Keratinocyte (primary cell): Measurements from ENCODE around the gene MDFI. TPM values are rescaled to one million over a fixed set of nuclear protein-coding genes. Genes with fewer than 3 reads are reported as not detected.

Experiments
- DNase-seq: peaks from one replicate; pipeline ENCODE4 v3.0.0-alpha.2; 2011; ENCODE audit warnings: low read depth, missing footprints, low spot score
- FAIRE-seq: peaks from 2 replicates; lab custom pipeline; 2011; peaks lifted over from hg19 to GRCh38; lab: Jason Lieb, UNC
- H2AFZ ChIP-seq: 2 replicates; pipeline ENCODE4 v1.6.0; 2012; ENCODE audit warnings: low read length, control low read depth, inconsistent platforms; ENCODE audit not compliant: control insufficient read depth
- H3K27ac ChIP-seq: 2 replicates; pipeline ENCODE4 v1.5.1; 2011; ENCODE audit warnings: low read length; ENCODE audit not compliant: control insufficient read depth, insufficient read depth
- H3K27me3 ChIP-seq: 3 replicates; pipeline ENCODE4 v1.6.0; 2011; ENCODE audit warnings: low read length; ENCODE audit not compliant: control insufficient read depth, insufficient read depth; ENCODE audit errors: extremely low read depth
- H3K36me3 ChIP-seq, 2 experiments: 2 replicates in 1 of 2; 3 replicates in 1 of 2; pipeline ENCODE4 v1.5.1; 2011; ENCODE audit warnings: low read length in 2 of 2, mild to moderate bottlenecking in 1 of 2; ENCODE audit not compliant: control insufficient read depth in 2 of 2, insufficient read depth in 2 of 2; ENCODE audit errors: extremely low read depth in 1 of 2
- H3K4me1 ChIP-seq: 3 replicates; pipeline ENCODE4 v1.5.1; 2011; ENCODE audit warnings: low read length; ENCODE audit not compliant: control insufficient read depth, insufficient read depth; ENCODE audit errors: extremely low read depth
- H3K4me2 ChIP-seq: 3 replicates; pipeline ENCODE4 v1.6.0; 2011; ENCODE audit warnings: low read depth, low read length; ENCODE audit not compliant: control insufficient read depth, insufficient read depth; ENCODE audit errors: extremely low read depth
- H3K4me3 ChIP-seq, 3 experiments: fragments of 200-600 bp in 1 of 3; sonication (generic) in 1 of 3; 2 replicates in 2 of 3; 3 replicates in 1 of 3; pipeline ENCODE4 v1.5.1; 2011 to 2016; ENCODE audit warnings: low read length in 3 of 3, mild to moderate bottlenecking in 3 of 3, control low read depth in 2 of 3, inconsistent platforms in 1 of 3, low read depth in 1 of 3, mixed read lengths in 1 of 3, mixed run types in 1 of 3, moderate library complexity in 1 of 3; ENCODE audit not compliant: control insufficient read depth in 2 of 3, insufficient read depth in 2 of 3; ENCODE audit errors: extremely low read depth in 1 of 3
- H3K79me2 ChIP-seq: 2 replicates; pipeline ENCODE4 v1.6.0; 2012; ENCODE audit warnings: low read length; ENCODE audit not compliant: control insufficient read depth, insufficient read depth
- H3K9ac ChIP-seq: 3 replicates; pipeline ENCODE4 v1.6.0; 2011; ENCODE audit warnings: low read length; ENCODE audit not compliant: control insufficient read depth, insufficient read depth; ENCODE audit errors: extremely low read depth
- H3K9me1 ChIP-seq: 3 replicates; pipeline ENCODE4 v1.6.0; 2011; ENCODE audit warnings: low read length; ENCODE audit not compliant: control insufficient read depth, insufficient read depth; ENCODE audit errors: extremely low read depth
- H3K9me3 ChIP-seq: 2 replicates; pipeline ENCODE4 v1.5.1; 2012; ENCODE audit warnings: low read depth, low read length; ENCODE audit not compliant: control insufficient read depth
- H4K20me1 ChIP-seq: 3 replicates; pipeline ENCODE4 v1.6.0; 2011; ENCODE audit warnings: low read length; ENCODE audit not compliant: control insufficient read depth, insufficient read depth; ENCODE audit errors: extremely low read depth
- CTCF ChIP-seq, 3 experiments: IDR thresholded peaks in 1 of 3; conservative IDR thresholded peaks in 1 of 3; optimal IDR thresholded peaks in 1 of 3; 2 replicates in 2 of 3; 3 replicates in 1 of 3; pipeline versions ENCODE3 to v1.5.1; 2011; ENCODE audit warnings: low read length in 3 of 3, mild to moderate bottlenecking in 3 of 3, moderate library complexity in 2 of 3, control low read depth in 1 of 3, inconsistent platforms in 1 of 3; ENCODE audit not compliant: insufficient read depth in 2 of 3; ENCODE audit errors: extremely low read depth in 1 of 3
- EZH2 ChIP-seq: IDR thresholded peaks from one replicate; pipeline ENCODE4 v1.6.1; 2012; ENCODE audit warnings: inconsistent platforms, mild to moderate bottlenecking, low read length, moderate library complexity
- dilution Hi-C: fragments of 300-500 bp; cut with MboI; formaldehyde crosslinking; loops from one replicate; pipeline ENCODE4 v1.7.0; 2020; ENCODE audit warnings: low sequenced_read_pairs; ENCODE audit not compliant: extremely low pct_ligation_motif_present
- polyA plus RNA-seq, 5 experiments: library from polyadenylated mRNA; depleted of rRNA in 3 of 5; stranded (reverse) in 3 of 5; stranded (forward) in 1 of 5; unstranded in 1 of 5; fragments of >200 nt; gene quantifications; 1 replicate in 1 of 5; 2 replicates in 3 of 5; 3 replicates in 1 of 5; pipeline versions ENCODE4 v1.2.1 to v1.2.3, GENCODE V29; 2011 to 2012; ENCODE audit warnings: missing spikeins in 2 of 5, low read depth in 1 of 5, low replicate concordance in 1 of 5

Gene MDFI
- polyA plus RNA-seq, 1 donor (not counting 4 experiments of a cell fraction or from before 2014, with no cell fraction given), result 60.1 TPM

GRCh38 chr6:41668968-41669367 lies 30.7 kb downstream of the MDFI start:
- dilution Hi-C loops, result no loop called here
- FAIRE-seq, result no peak

GRCh38 chr6:41670703-41671360 lies 32.6 kb downstream of the MDFI start:
- Histone ChIP-seq H3K36me3 (no peaks in the 10 kb centered on the region), H3K9me3 (no peaks in the 10 kb centered on the region), H3K4me2 (no peak overlapping the region), H3K9me1 (no peaks in the 10 kb centered on the region), H2AFZ (no peak overlapping the region), H3K9ac (no peak overlapping the region), H3K4me1 (no peaks in the 10 kb centered on the region), H3K4me3 (no peak overlapping the region), H4K20me1 (no peaks in the 10 kb centered on the region), H3K79me2 (no peaks in the 10 kb centered on the region), H3K27me3 (peaks cover 30% of the 10 kb centered on the region), H3K27ac (no peak overlapping the region)
- dilution Hi-C loops, result no loop called here
- no peak for TF ChIP-seq CTCF (optimal IDR thresholded peaks at IDR 0.05 in 1 of 3, IDR thresholded peaks at IDR 0.05 in 1 of 3, conservative IDR thresholded peaks at IDR 0.05 in 1 of 3; ENCODE audit: extremely low read depth in 1 of 3, insufficient read depth in 2 of 3, low read length in 3 of 3)
- no peak for TF ChIP-seq EZH2
- no peak for FAIRE-seq
- no peak for DNase-seq

More at GRCh38 chr6:41668968-41669367, 30.7 kb downstream of the MDFI start:
- Histone ChIP-seq H4K20me1 (no peaks in the 10 kb centered on the region), H3K9me1 (no peaks in the 10 kb centered on the region), H3K4me2 (no peak overlapping the region), H3K27me3 (peaks cover 27% of the 10 kb centered on the region), H3K79me2 (no peaks in the 10 kb centered on the region), H3K36me3 (no peaks in the 10 kb centered on the region), H3K27ac (no peak overlapping the region), H3K9ac (no peak overlapping the region), H2AFZ (no peak overlapping the region), H3K4me1 (no peaks in the 10 kb centered on the region), H3K4me3 (no peak overlapping the region), H3K9me3 (no peaks in the 10 kb centered on the region)
- no peak for DNase-seq
- TF ChIP-seq CTCF (optimal IDR thresholded peaks at IDR 0.05 in 1 of 3, IDR thresholded peaks at IDR 0.05 in 1 of 3, conservative IDR thresholded peaks at IDR 0.05 in 1 of 3; ENCODE audit: extremely low read depth in 1 of 3, insufficient read depth in 2 of 3, low read length in 3 of 3) (no peak), EZH2 (no peak)
